Measurements from ENCODE around the gene TP53RK.

The TP53RK gene

GRCh38 chr20:46641424-46641823 is 47.8 kb downstream of the TP53RK start:
- DNase-seq (ENCODE audit: low spot score), result no peak
- no peak for TF ChIP-seq CTCF (IDR thresholded peaks at IDR 0.05; ENCODE audit: extremely low read depth, missing control alignments)

GRCh38 chr20:46640536-46641311 is 48.5 kb downstream of the TP53RK start:
- no peak for TF ChIP-seq CTCF (IDR thresholded peaks at IDR 0.05; ENCODE audit: extremely low read depth, missing control alignments)
- no peak for DNase-seq (ENCODE audit: low spot score)

- DNase-seq (ENCODE audit: low spot score), result no peak
- TF ChIP-seq CTCF (IDR thresholded peaks at IDR 0.05; ENCODE audit: extremely low read depth, missing control alignments), result no peak
These were observed 49.2 kb downstream of the TP53RK start for GRCh38 chr20:46640044-46640443.

- TF ChIP-seq CTCF (IDR thresholded peaks at IDR 0.05; ENCODE audit: extremely low read depth, missing control alignments), result no peak
- no peak for DNase-seq (ENCODE audit: low spot score)
These were observed 49.7 kb downstream of the TP53RK start for GRCh38 chr20:46639587-46639986.

GRCh38 chr20:46638898-46639274 is 50.4 kb downstream of the TP53RK start:
- DNase-seq (ENCODE audit: low spot score), result no peak
- no peak for TF ChIP-seq CTCF (IDR thresholded peaks at IDR 0.05; ENCODE audit: extremely low read depth, missing control alignments)

GRCh38 chr20:46638134-46638897 is 50.9 kb downstream of the TP53RK start:
- no peak for TF ChIP-seq CTCF (IDR thresholded peaks at IDR 0.05; ENCODE audit: extremely low read depth, missing control alignments)
- DNase-seq (ENCODE audit: low spot score), result no peak

GRCh38 chr20:46637427-46638133 is 51.7 kb downstream of the TP53RK start:
- DNase-seq (ENCODE audit: low spot score), result no peak
- no peak for TF ChIP-seq CTCF (IDR thresholded peaks at IDR 0.05; ENCODE audit: extremely low read depth, missing control alignments)
